Stimulated activated CD8-positive, alpha-beta memory T cell treated with anti-CD3 and anti-CD28 coated beads, Interleukin-2, amount 100 ng/mL, for 1 hour (primary cell): ENCODE measurements around the gene NRXN3.

Experiments
- DNase-seq, 2 donors: peaks; one replicate each; pipeline ENCODE4 v3.0.0-alpha.2; 2020; ENCODE audit warnings: low read depth in 2 of 2

The NRXN3 gene

GRCh38 chr14:79137045-79137430 is 966.9 kb downstream of the NRXN3 start:
- DNase-seq: no peak

- no peak for DNase-seq
Measured at GRCh38 chr14:79137836-79138235, 967.7 kb downstream of the NRXN3 start.

DNA sequence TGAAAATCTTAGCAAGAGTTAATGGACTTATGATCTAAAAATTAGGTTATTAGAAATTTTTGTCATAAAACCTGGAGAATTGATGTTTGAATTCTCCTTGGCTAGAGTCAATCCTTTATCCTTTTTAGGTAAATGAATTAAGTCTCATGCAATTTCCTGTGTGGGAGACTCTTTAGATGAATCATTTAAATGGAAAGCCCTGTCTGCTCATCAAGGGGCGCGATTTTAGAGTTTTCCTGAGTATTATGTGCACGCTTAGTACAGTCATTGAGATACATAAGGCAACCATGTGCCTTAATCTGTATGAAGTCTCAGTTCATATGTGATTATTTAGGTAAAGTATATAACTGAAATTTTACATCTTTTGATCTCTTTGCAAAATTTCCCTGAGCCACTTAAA is 974.7 kb downstream of the NRXN3 start:
- DNase-seq: no peak

DNA sequence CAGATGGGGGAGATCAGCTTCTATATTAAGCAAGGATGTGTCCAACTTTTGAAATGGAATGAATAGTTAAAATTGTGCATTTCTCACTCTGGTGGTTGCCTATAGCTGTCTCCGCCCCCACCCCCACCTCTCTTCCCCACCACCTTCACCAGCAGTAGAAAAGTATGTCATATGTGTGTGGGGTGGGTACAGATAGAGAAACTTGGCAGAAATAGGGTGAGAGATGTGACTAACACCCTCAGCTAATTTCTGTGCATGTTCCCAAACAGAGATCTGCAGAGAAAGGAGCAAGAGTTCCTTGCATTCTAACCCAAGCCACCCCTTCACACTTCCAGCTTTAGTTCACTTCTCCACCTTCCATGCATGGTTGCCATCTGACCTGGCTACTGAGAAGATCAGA is 980.1 kb downstream of the NRXN3 start:
- DNase-seq: no peak

DNA sequence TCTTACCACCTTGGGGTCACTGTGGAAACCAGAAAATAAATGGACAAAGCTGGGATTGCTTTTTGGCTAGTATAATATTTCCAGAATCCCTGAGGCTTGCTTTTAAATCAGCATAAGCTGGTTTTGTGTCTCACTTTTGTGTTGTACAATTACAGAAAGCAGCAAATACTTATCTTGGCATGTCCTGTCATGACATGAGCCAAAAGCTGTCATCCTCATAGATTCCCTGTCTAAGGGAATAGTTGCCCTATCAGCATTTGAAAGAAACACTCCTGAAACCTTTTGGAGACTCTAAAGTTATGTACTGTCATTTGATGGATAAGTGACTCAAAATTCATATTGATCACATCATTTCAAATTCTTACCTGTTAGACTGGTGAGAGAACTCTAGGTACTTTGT is 987.2 kb downstream of the NRXN3 start:
- no peak for DNase-seq

GRCh38 chr14:79161571-79161970 is 991.4 kb downstream of the NRXN3 start:
- no peak for DNase-seq

GRCh38 chr14:79162833-79163232 is 992.7 kb downstream of the NRXN3 start:
- DNase-seq: no peak

DNA sequence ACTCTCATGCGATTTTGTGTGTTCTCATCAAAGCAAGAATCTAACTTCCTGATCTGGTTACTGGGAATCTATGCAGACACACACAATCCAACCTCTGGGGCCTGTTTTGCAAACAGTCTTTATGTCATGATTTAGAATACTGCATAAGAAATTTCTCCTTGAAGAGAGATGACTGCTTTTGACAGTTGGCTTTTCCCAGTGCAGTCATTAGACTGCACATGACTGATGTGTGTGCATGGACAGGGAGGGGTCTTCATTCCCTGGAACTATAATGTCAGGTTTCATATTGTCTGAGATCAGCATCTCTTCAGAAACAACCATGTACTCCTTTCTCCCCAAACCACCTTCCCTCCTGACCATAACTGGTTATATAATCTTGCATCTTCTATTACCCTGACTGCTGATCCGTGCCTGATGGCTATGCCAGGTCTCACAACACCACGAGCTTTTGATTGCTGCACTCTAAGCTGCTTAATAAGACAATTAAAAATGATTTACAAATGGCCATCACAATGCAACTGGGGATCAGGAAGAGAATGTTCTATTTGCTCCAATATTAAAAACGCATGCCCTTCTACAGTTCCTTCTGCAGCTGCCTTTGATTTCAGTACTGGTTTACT is 995.4 kb downstream of the NRXN3 start:
- no peak for DNase-seq

DNA sequence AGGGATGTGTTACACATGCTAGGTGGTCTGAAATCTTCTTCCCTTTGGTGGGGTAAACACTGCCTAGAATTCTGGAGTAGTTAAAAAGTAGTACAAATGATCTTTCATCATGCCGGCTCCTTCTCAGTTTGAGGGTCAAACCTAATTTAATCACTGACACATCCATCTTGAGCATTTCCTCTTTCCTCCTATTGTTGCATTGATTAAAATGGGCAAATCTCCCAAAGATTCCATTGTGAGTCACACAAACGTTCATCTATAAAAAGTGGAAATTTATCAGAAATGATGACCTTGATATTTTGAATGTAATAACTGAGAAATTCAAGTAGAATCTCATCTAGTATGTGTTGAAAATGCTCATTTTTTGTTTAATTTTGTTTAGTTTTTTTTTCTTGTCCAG is 996.0 kb downstream of the NRXN3 start:
- no peak for DNase-seq

DNA sequence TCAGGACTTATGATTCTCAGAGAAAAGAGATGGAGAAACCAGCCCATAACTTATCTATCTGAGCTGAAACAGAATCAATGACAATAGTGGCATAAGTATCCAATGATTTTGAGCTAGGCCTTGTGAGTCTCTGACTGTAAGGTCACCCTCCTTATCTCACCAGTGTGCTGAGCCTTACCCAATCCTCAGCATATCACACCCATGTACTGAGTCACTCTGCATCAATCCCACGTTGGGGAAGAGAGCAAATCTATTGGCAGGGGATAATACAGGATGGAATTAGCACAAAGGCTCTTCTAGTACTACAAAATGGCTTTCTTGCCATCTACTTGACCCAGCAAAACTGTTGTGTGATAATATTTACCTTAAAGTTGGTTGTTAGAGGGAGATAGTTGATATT is 997.8 kb downstream of the NRXN3 start:
- DNase-seq: no peak

- DNase-seq: no peak
Measured at GRCh38 chr14:79175671-79176070, 1005.5 kb downstream of the NRXN3 start.

GRCh38 chr14:79177106-79177505 is 1006.9 kb downstream of the NRXN3 start:
- DNase-seq: no peak

DNA sequence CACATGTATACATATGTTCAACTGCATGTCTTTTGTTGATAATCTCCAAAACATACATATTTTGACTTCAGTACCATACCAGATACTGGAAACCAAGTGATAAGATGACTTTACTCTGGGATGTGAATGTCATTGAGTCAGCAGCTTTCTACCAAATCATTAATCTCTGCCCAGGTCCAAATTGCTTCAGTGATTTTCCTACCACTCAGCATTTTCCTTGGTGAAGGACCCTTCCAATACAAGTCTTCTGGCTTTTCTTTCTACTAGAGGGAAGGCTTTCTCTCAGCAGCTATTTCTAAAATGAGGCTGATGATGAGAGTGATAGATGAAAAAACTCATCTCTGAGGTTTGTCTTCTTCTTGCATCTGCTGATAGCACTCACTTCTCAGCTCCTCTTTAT is 1008.5 kb downstream of the NRXN3 start:
- DNase-seq: no peak

GRCh38 chr14:79179985-79180384 is 1009.8 kb downstream of the NRXN3 start:
- no peak for DNase-seq

GRCh38 chr14:79180656-79181055 is 1010.5 kb downstream of the NRXN3 start:
- DNase-seq: no peak

GRCh38 chr14:79186523-79186922 is 1016.4 kb downstream of the NRXN3 start:
- DNase-seq: no peak

DNA sequence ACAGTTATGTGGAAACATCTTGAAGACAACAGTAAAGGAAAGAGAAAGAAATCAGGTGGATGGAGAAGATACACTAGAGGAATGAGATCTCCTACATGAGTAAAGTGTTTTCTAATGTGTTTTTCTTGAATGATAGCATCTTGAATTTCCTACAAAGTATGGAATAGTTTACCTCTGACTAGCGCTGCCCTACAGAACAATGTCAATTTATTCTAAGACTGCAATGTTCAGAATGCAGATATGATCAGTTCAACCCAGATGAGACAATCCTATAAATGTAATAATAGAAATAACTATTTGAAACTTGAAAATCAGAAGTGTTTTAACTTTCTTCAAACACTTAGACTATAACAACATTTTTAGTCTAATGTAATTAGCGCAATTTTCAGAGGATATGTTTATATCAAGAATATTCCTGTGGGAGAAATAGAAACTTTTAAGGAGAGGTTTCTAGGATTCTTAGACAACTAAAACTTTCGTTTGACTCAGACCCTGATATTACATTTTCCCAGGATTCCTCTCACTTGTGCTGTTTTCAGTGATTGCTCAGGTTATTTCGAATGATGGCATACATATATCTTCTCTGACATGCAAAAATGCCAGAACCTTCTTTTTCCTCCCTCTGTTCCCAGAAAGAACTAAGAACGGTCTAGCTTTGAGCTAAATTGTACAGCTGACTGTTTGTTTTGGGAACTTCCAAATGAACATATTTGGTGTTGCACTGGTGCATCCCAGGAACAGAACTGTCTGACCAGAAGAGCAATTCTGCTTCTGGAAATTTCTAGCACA is 1023.7 kb downstream of the NRXN3 start:
- no peak for DNase-seq

DNA sequence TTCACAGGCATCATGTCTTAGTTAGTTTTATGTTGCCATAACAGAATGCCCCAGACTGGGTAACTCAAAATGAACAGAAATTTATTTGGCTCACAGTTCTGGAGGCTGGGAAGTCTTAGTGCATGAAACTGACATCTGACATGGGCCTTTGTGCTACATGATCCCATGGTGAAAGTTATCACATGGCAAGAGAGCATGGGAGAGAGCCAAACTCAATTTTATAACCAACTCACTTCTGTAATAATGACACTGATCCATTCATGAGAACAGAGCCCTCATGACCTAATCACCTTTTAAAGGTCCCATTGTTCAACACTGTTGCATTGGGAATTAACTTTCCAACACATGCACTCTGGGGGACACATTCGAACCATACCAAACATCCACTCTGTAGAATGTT is 1026.0 kb downstream of the NRXN3 start:
- DNase-seq: no peak

DNA sequence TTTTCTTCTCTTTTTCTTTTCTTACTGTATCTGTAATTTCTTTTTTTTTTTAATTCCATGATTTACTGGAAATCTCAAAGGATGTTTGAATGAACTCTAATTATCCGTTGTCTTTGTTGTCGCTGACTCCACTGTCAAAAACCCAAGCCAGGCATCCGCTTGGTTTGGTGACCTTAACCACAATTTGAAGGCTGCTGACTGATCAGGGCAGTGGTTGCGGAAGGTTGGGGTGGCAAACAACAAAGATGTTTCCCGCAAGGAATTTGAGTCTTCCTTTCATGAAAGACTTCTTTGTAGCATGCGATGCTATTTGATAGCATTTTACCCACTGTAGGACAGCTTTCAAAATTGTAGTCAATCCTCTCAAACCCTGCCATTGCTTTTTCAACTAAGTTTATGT is 1027.3 kb downstream of the NRXN3 start:
- DNase-seq: no peak

DNA sequence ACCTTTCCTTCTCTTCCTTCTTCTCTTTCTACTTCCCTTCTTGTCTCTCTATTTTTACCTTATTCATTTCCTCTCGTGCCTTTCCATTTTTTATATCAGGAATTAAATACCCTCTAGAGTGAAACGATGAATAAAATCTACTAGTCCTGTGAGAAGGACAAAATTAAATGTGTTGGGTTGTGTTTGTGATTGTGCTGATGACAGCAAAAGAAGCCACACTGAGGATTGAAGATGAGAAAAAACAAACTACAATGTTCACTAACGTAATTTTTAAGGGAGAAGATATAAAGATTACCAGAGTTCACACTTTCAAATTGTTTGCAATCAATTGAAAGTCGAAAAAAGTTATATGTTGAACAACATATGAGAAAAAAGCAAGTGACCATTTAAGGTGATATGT is 1029.0 kb downstream of the NRXN3 start:
- DNase-seq: no peak

DNA sequence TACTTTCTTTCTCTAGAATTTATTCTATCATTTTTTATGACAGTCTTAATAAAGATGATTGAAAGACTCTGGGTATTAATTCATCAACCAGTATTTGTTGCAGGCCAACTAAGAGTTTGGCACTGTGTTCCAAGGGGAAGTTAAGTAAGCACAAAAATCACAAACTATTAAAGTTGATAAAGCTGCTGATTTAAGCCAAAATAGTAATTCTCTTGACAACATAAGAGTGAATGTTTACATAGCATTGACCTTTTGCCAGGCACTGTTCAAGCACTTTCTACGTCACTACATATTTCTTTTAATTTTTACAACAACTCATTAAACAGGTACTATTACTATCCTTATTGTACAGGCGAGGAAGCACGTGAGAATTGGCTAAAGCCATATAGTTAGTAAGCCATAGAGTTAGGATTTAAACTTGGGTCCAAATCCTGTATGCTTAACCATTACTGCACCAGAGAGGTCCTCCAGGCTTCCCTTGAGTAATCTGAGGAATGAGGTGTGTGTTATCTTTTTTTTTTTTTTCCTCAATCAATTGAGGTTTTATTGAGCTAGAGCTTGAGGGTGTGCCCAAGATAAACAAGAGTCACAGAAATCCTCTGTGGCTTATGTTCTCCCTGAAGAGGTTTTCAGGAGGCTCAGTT is 1031.5 kb downstream of the NRXN3 start:
- no peak for DNase-seq

DNA sequence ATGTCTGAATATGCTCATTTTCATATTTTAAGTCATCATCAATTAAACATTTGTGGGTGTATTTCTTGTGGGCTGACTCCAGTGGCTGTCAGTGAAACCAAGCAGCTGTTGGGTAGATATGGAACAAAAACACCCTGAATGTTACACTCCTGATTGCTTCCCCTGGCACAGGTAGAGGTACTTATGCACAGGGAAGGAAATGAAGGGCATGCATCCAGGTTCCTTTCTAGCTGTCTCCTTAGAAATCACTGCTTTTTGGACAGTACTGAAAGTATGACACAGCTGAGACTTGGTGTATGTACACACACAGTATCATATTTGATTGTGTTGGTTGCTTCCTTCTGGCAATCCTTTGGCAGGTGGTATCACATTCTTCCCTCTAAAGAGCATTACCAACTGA is 1034.4 kb downstream of the NRXN3 start:
- DNase-seq: no peak

DNA sequence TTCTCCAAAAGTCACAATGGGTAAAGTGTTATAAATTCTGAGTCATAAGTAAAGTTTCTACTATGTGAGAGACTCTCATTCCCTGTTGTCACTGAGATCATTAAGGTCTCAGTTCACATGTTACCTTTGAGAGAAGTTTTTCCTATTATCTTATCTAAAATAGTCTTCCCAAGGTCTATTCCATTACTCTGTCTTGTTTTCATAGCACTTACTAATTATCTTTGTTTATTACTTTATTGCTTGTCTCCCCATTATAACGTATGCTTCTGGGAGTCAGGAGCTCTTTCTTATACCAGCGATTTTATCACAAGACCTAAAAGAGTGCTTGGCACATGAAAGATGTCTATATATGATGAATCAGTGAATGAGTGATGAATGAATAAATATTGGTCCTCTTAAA is 1039.2 kb downstream of the NRXN3 start:
- no peak for DNase-seq
